Left ventricle myocardium inferior (tissue), 1 donor: ENCODE data around the gene VIPR2. TPM values are rescaled to one million over a fixed set of nuclear protein-coding genes. Genes with fewer than 3 reads are reported as not detected.

Experiments
- DNase-seq: peaks from one replicate; pipeline ENCODE4 v3.0.0-alpha.2; 2020
- H3K27ac ChIP-seq: fragments of 200-600 bp; replicated peaks from 2 replicates; pipeline ENCODE4 v1.8.0; 2021
- H3K27me3 ChIP-seq: fragments of 200-600 bp; 2 replicates; pipeline ENCODE4 v1.8.0; 2021; ENCODE audit warnings: low read depth
- H3K36me3 ChIP-seq: fragments of 200-600 bp; 2 replicates; pipeline ENCODE4 v1.8.0; 2021
- H3K4me1 ChIP-seq: fragments of 200-600 bp; 2 replicates; pipeline ENCODE4 v1.8.0; 2021
- H3K4me3 ChIP-seq: fragments of 200-600 bp; 2 replicates; pipeline ENCODE4 v1.8.0; 2021; ENCODE audit warnings: mild to moderate bottlenecking, moderate library complexity
- H3K9me3 ChIP-seq: fragments of 200-600 bp; replicated peaks from 2 replicates; pipeline ENCODE4 v1.8.0; 2021
- CTCF ChIP-seq: fragments of 200-600 bp; IDR thresholded peaks from 2 replicates; pipeline ENCODE4 v1.8.0; 2021; ENCODE audit warnings: antibody characterized with exemption, mild to moderate bottlenecking, borderline replicate concordance
- intact Hi-C: fragments of 100-400 bp; cut with micrococcal nuclease; formaldehyde crosslinking; loops from one replicate; pipeline ENCODE4 v1.11.0; 2022
- total RNA-seq: library from RNA; stranded (reverse); fragmentation: NEBNext Ultra II Directional; extraction: Animal tissue kit (Norgen Biotek cat#: 25700); gene quantifications from one replicate; pipeline ENCODE4 v1.2.1, GENCODE V29; 2021
- donor health status: DM: no; HTN: yes; CAD: no; lungs with severe emphysema.

The VIPR2 gene
- total RNA-seq, 1 donor from 2014 or later = 17.5 TPM

- Histone ChIP-seq H3K27me3 (no peaks in the 10 kb centered on the region), H3K4me1 (peaks cover 41% of the 10 kb centered on the region), H3K4me3 (no peak overlapping the region), H3K36me3 (no peaks in the 10 kb centered on the region), H3K27ac (no peak overlapping the region), H3K9me3 (no peaks in the 10 kb centered on the region)
- intact Hi-C loops = no loop called here
- TF ChIP-seq CTCF = no peak
- DNase-seq = no peak
These were observed 134.3 kb downstream of the VIPR2 start for GRCh38 chr7:159010411-159010810.

GRCh38 chr7:159009951-159010350 is 134.7 kb downstream of the VIPR2 start:
- no peaks in the 10 kb centered on the region for H3K36me3 ChIP-seq
- intact Hi-C loops = no loop called here
- peaks cover 37% of the 10 kb centered on the region for H3K4me1 ChIP-seq
- H3K27ac ChIP-seq = no peak overlapping the region
- H3K27me3 ChIP-seq = no peaks in the 10 kb centered on the region
- no peak overlapping the region for H3K4me3 ChIP-seq
- DNase-seq = no peak
- no peak for TF ChIP-seq CTCF
- no peaks in the 10 kb centered on the region for H3K9me3 ChIP-seq

GRCh38 chr7:159008417-159008816 is 136.2 kb downstream of the VIPR2 start:
- no peak overlapping the region for H3K4me3 ChIP-seq
- peaks cover 22% of the 10 kb centered on the region for H3K4me1 ChIP-seq
- intact Hi-C loops = no loop called here
- TF ChIP-seq CTCF = no peak
- DNase-seq = no peak
- H3K27ac ChIP-seq = no peak overlapping the region
- no peaks in the 10 kb centered on the region for H3K9me3 ChIP-seq
- H3K36me3 ChIP-seq = no peaks in the 10 kb centered on the region
- H3K27me3 ChIP-seq = no peaks in the 10 kb centered on the region

- H3K27ac ChIP-seq = peak overlapping the region; percentile 35
- no peaks in the 10 kb centered on the region for H3K36me3 ChIP-seq
- no peak for TF ChIP-seq CTCF
- no peaks in the 10 kb centered on the region for H3K9me3 ChIP-seq
- DNase-seq = no peak
- intact Hi-C loops = no loop called here
- no peak overlapping the region for H3K4me3 ChIP-seq
- H3K27me3 ChIP-seq = no peaks in the 10 kb centered on the region
- H3K4me1 ChIP-seq = peaks cover 21% of the 10 kb centered on the region
These were observed 136.7 kb downstream of the VIPR2 start for GRCh38 chr7:159007996-159008389.

GRCh38 chr7:159007364-159007995 is 137.2 kb downstream of the VIPR2 start:
- H3K4me1 ChIP-seq = peaks cover 16% of the 10 kb centered on the region
- H3K36me3 ChIP-seq = no peaks in the 10 kb centered on the region
- no peak overlapping the region for H3K4me3 ChIP-seq
- peak overlapping the region; percentile 35 for H3K27ac ChIP-seq
- no peak for TF ChIP-seq CTCF
- no peaks in the 10 kb centered on the region for H3K27me3 ChIP-seq
- H3K9me3 ChIP-seq = no peaks in the 10 kb centered on the region
- no peak for DNase-seq
- intact Hi-C loops = no loop called here
